ENCODE data around the gene MYL6B.
"Not testable (repeated sequence)": the region's sequence is repeated elsewhere in the genome, so short reads cannot be mapped to it uniquely, and the experiment has no call there.

MYL6B gene

GRCh38 chr12:56186957-56187356 is 34.6 kb downstream of the MYL6B start:
- no peak for DNase-seq

- no peak for DNase-seq
Measured at GRCh38 chr12:56188131-56188777, 35.9 kb downstream of the MYL6B start.

DNA sequence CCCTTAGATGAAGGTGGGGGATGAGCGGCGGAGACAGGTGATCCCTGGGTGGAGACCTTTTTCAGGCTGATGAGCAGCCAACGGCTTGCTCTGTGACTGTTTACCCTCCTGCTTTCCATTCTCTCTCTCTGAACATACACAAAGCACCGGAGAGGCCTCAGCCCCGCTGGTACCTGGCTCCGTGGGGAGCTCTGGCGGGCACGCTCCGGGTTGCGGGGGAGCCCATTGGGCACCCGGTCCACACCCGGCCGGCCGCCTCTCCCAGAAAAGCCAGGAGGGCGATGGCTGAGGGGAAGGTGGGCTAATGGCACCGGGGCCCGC is 36.4 kb downstream of the MYL6B start:
- DNase-seq = no peak

DNA sequence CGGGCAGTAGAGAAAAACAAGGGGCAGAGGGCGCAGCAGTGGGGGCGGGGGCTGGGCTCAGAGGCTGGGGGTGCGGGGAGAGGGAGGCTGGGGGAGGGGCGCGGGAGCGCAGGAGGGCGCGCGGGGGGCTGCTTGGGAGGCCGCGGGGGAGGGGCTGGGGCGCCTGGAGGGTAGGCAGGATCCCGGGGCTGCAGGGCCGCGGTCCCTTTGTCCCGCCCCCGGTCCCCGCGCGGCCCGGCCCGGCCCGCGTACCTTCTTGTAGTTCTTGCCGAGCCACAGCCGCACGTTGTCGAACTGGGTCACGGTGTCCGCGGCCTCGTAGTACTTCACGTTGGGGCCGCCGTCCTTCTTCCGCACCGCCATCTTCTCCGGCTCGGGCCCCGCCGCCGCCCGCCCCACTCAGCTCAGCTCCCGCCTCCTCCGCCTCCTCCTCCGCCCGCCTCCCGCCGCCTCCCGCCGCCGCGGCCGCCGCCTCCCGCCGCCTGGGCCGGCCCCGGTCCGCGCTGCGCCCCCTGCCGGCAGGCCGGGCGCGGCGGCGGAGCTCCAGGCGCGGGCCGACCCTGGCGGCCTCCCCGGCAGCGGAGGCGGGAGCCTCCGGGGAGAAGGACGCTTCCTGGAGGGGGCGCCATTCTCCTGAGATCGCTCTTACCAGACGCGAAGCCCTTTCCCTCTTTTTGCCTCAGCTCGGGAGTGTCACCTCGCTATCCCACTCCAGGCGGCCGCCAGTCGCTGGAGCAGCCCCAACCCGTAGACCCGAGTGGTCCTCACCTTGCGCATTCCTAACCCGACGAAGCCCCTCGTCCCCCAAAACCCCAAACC is 36.9 kb downstream of the MYL6B start, which contains the start of gene SMARCC2:
Gene SMARCC2, minus strand, starts transcription at position 385 of the 819 bp plus-strand sequence. Its CDS starts 22 bp downstream, at position 363.
- peak; percentile 72 to 91 for DNase-seq

DNA sequence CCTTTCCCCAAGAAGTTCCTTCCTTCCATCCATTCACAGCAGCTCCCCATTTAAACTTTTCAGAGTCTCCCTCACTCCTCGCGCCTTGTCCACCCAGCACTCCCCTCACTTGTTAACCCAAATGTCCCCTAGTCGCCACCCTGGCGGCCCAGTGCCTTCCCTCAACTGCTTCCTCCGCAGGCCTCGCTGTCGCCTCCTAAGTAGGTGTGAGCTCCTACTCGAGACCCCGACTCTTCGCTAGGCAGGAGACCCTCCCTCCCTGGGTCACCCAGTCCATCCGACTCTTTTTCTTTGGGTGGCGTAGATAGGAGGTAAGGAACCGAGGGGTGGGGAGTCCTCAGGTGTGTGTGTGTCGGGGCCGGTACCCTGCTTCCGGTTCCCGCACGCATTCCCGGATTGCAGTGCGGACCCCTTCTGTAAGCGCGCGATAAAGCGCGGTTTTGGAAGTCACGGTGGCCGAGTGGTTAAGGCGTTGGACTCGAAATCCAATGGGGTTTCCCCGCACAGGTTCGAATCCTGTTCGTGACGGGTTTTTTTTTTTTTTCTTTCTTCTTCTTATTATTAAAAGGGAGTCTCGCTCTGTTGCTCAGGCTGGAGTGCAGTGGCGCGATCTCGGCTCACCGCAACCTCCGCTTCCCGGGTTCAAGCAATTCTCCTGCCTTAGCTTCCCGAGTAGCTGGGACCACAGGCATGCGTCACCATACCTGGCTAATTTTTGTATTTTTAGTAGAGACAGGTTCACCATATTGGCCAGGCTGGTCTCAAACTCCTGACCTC is 37.7 kb downstream of the MYL6B start:
- DNase-seq = peak; percentile 88 to 89

GRCh38 chr12:56190695-56191155 is 38.3 kb downstream of the MYL6B start:
- DNase-seq = no peak

DNA sequence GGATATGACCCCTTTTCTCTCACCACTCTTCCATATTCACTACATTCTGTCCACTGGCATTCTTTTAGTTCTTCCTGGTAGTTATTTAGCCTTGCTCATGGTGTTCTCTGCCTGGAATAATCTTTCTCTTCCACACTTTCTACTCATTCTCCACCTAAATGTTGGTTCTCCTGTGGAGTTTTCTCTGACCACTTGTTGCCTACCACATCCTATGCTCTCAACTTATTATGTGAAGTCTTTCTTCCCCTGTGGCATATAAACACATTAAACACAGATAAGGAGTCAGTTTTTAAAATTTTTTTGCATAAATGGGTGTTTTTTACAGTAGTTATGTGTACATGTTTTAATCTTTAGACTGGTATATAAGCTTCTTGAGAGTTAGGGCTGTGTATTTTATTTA is 40.2 kb downstream of the MYL6B start:
- no peak for DNase-seq

GRCh38 chr12:56193025-56193578 is 40.7 kb downstream of the MYL6B start:
- peak; percentile 71 to 85 for DNase-seq

DNA sequence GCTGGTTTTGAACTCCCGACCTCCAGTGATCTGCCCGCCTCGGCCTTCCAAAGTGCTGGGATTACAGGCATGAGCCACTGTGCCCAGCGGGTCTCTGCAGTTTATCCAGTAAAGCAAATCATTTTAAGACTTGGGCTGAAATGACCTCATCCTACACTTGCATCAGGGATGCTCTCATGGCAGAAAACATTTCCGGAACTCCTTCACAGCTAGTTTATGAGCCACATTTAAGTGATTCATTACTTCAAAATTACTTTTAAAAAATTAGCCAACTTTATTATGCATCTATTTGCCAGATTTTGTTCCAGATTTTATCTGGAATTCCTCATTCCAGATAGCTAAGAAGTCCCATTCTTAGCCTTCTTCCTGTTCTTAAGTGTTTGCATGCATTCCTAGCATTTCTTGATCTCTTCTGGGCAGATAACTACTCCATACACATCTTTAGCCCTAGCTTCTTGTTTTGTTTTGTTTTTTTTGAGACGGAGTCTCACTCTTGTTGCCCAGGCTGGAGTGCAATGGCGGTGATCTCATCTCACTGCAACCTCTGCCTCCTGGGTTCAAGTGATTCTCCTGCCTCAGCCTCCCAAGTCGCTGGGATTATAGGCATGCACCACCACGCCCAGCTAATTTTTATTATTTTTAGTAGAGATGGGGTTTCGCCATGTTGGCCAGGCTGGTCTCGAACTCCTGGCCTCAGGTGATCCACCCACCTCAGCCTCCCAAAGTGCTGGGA is 44.6 kb downstream of the MYL6B start:
- not testable (repeated sequence) for DNase-seq

GRCh38 chr12:56197921-56198635 is 45.7 kb downstream of the MYL6B start:
- no peak for DNase-seq

DNA sequence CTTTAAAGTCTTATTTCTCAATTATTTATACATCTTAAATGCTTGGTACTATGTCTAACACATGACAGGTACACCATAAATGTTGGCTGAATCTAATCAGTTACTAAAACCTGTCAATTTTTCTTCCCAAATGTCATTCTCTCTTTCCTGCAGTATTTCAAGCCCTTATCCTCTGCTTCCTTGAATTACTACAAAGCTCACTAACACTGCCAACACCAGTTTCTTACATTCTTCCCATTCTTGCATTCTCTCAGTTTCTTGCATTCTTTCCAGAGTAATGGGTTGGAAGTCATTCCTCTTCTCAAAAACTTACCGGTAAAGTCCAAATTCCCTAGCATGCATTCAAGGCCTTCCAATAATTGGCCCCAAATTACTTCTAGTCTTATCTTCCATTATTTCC is 46.4 kb downstream of the MYL6B start:
- DNase-seq = no peak

GRCh38 chr12:56202366-56202765 is 50.0 kb downstream of the MYL6B start:
- DNase-seq = no peak

GRCh38 chr12:56202838-56203237 is 50.5 kb downstream of the MYL6B start:
- DNase-seq = no peak

DNA sequence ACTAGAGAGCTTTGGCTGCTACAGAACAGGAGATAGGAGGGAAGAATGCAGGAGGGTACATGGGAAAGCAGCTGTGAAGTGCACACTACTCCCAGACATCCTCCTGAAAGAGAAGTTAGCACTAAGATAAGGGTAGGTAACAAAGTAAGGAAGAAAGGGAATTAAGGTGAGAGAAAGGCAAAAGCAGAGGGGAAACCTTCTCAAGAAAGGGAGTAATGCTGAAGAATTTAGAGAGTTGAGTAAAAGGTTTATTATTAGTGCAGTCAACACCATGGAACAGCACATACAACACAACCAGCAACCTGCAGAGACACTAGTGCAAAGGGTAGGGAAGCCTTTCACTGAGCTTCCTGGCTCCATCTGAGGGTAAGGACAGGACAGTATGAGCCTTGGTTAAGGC is 51.9 kb downstream of the MYL6B start:
- no peak for DNase-seq

GRCh38 chr12:56205445-56205844 is 53.1 kb downstream of the MYL6B start:
- no peak for DNase-seq

DNA sequence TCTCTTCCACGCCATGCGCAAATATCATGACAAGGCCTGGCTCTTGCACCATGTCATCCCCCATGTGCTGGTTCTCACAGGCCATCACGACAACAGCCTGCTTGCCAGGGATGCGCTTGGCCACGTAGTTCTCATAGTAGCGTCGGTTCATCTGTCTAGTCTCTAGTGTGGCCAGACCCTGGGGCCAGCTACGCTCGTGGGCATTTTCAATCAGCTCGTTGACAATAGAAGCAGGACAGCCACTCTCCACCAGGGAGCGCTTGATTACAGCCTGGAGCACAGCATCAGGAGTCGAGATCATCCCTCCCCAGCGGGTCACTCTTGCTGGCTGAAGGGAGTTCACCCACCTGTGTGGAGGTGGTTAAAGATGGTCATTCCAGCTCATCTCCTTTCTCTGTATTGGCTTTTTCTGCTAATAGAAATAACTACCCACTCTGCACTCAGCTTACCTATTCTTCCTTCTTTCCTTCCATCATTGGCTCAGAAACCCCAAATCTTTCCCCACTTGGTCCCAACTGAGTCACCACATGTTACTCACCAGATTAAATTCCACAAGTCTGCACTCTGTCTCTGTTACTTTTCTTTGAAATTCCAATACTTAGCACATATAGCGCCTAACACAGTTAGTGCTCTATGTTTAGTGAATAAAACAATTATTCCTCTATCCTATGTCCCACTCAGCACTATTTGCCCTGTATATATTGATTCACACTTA is 54.2 kb downstream of the MYL6B start:
- DNase-seq = peak in 1 of 2 experiments; percentile 6
